ENCODE measurements around the gene GPSM1.

GRCh38 chr9:136368190-136368589 lies 40.9 kb downstream of the GPSM1 start:
- TF ChIP-seq CTCF (IDR thresholded peaks at IDR 0.05) (no peak), POLR2A (IDR thresholded peaks at IDR 0.05) (no peak)
